ENCODE data around the gene FAM161A.

- TF ChIP-seq CTCF (conservative IDR thresholded peaks at IDR 0.05) (no peak), EZH2 (IDR thresholded peaks at IDR 0.05; ENCODE audit: low read depth) (no peak)
These were observed 33.9 kb upstream of the FAM161A start for GRCh38 chr2:61887717-61888266.

Measured in PC-9 (cell line).